ENCODE measurements around the gene MAB21L4.

DNA sequence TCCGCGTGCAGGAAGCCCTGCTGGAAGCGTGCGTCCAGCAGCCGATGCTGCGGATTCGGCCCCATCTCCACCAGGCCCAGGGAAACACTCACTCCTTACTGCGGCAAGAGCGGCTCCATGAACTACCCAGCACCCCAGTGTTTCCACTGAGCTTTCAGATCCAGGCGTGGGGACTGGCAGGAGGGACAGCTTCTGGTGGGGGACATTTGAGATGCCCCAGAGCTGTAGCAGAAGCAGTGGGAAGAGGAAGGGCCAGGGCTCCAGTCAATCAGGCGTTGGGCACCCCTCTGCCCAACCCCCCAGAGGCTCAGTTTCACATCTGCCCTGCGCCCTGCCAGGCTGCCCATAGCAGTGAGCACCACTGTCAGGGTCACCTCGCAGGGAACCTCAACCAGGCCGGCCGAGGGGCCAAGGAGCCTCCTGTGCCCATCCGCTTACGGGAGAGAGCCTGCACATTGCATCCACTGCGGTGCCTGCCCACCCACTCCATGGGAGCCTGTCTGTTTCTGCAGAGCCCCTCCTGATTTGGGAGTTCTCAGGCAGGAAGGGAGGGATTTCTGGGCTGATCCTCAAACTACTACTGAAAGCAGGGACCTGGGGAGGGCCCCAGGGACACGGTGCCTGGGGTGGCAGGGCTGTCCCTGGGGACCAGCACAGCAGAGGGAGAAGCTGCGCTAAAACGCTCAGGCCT lies 22.7 kb downstream of the MAB21L4 start:
- TF ChIP-seq, protein P1, sequence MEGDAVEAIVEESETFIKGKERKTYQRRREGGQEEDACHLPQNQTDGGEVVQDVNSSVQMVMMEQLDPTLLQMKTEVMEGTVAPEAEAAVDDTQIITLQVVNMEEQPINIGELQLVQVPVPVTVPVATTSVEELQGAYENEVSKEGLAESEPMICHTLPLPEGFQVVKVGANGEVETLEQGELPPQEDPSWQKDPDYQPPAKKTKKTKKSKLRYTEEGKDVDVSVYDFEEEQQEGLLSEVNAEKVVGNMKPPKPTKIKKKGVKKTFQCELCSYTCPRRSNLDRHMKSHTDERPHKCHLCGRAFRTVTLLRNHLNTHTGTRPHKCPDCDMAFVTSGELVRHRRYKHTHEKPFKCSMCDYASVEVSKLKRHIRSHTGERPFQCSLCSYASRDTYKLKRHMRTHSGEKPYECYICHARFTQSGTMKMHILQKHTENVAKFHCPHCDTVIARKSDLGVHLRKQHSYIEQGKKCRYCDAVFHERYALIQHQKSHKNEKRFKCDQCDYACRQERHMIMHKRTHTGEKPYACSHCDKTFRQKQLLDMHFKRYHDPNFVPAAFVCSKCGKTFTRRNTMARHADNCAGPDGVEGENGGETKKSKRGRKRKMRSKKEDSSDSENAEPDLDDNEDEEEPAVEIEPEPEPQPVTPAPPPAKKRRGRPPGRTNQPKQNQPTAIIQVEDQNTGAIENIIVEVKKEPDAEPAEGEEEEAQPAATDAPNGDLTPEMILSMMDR (tag by site-specific recombination; IDR thresholded peaks at IDR 0.05) = no peak
- TF ChIP-seq ZNF423 (tag by site-specific recombination; IDR thresholded peaks at IDR 0.05) (no peak), ZNF510 (tag by site-specific recombination; IDR thresholded peaks at IDR 0.05; ENCODE audit: insufficient replicate concordance) (no peak), REST (tag by site-specific recombination; IDR thresholded peaks at IDR 0.05) (no peak), ZBTB7A (tag by site-specific recombination; IDR thresholded peaks at IDR 0.05; ENCODE audit: low read depth) (no peak), KLF17 (tag by site-specific recombination; IDR thresholded peaks at IDR 0.05) (no peak), ZNF830 (tag by site-specific recombination; IDR thresholded peaks at IDR 0.05; ENCODE audit: low read depth) (no peak), TSHZ1 (tag by site-specific recombination; IDR thresholded peaks at IDR 0.05; ENCODE audit: borderline replicate concordance) (no peak), ZNF362 (tag by site-specific recombination; IDR thresholded peaks at IDR 0.05) (no peak), PATZ1 (tag by site-specific recombination; IDR thresholded peaks at IDR 0.05) (no peak), BCL11A (tag by site-specific recombination; IDR thresholded peaks at IDR 0.05; ENCODE audit: low read depth) (no peak), REPIN1 (tag by site-specific recombination; IDR thresholded peaks at IDR 0.05; ENCODE audit: low read depth) (no peak), HOXA7 (CRISPR knock-in tag; IDR thresholded peaks at IDR 0.05; ENCODE audit: borderline replicate concordance) (no peak)
- TF ChIP-seq, protein P2, sequence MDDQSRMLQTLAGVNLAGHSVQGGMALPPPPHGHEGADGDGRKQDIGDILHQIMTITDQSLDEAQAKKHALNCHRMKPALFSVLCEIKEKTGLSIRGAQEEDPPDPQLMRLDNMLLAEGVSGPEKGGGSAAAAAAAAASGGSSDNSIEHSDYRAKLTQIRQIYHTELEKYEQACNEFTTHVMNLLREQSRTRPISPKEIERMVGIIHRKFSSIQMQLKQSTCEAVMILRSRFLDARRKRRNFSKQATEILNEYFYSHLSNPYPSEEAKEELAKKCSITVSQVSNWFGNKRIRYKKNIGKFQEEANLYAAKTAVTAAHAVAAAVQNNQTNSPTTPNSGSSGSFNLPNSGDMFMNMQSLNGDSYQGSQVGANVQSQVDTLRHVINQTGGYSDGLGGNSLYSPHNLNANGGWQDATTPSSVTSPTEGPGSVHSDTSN (CRISPR knock-in tag; IDR thresholded peaks at IDR 0.05) = no peak
